Pons (tissue), 1 donor: ENCODE results near the gene NIBAN1.

Source experiments
- DNase-seq: peaks from one replicate; pipeline ENCODE4 v3.0.0-alpha.2; 2016; ENCODE audit warnings: low spot score

The NIBAN1 gene

DNA sequence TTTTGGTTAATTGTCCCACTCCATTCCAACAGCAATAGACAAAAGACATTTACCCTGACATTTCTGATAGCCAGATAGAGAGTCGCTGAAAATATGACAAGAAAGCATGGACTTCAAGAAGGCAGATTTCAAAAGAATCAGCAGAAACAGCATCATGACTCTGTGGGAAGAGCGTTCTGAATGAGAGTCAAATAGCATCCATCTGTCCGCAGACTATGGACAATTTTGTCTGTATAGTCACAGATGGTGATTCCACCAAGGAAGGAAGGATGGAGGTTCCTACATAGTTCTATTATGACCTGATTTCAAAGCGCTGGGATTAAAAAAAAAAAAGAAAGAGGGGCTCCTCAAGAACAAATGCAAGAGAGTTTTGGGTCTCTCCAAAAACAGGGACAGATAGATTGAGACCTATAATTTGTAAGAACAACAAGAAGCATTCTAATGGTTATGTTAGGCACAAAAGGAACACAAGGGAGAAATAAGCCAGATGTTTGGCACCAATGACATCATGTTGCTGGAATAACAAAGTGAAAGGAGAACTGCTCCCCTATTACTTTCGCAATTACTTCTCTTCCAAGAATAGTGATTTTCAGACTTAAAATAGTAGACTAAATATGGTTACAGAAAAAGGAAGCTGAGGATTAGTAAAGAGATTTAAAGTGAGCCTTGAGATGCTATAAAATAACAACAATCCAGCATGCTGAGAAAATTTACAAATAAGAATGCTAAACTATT, 28.5 kb downstream of the NIBAN1 start:
- DNase-seq: peak; percentile 70

DNA sequence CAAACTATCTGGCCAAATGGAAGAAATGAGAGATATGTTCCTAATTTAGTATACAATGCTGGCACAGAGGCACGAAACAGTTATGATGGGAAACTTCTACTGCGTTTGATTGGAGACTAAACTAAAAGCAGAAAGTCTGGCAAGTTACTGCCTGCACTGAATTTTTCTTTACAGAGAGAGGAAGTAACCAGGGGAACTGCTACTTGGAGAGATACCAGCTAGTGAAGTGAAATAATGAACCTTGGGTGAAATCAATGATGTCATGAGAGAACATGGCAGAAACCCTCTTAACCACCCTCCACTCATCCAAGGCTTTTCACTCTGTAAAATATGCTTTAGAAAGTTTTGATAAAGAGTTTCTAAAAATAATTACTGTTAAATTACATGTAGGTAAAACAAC, 29.3 kb downstream of the NIBAN1 start:
- peak; percentile 74 for DNase-seq

DNA sequence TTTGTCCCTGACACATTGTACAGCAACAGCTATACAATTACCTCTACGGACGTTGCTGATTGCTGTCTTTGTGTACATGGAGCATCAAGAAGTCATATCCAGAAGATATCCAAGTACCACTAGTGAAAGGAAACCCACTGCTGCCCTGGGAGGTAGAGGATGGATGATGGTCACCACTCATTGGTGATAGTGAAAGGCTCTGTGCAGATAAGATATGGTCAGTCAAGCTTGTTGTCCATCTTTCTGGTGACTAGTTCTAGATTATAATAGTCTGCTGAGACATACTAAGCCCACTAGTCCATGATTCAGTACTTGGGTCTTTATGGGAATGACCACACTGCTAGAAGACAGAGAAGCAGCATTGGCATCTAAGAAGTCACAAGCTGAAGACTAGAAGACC, 30.3 kb downstream of the NIBAN1 start:
- no peak for DNase-seq

DNA sequence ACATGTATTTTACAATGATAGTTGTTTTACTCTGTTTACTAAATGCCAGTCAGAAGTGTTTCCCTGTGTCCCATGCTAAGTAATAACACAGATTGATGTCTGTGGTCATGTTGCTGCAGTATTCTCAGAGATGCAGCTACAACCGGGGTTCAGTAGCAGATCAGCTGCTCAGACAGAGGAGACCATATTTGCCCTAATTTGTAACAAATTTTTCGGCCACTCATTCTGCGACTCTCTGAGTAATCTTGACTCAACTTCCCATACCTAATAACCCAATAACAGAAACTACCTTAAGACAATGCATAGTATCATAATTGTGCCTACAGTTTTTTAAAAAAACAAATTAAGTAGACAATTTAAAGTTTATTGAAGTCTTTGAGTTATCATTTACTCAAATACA, 32.6 kb downstream of the NIBAN1 start:
- DNase-seq: no peak

DNA sequence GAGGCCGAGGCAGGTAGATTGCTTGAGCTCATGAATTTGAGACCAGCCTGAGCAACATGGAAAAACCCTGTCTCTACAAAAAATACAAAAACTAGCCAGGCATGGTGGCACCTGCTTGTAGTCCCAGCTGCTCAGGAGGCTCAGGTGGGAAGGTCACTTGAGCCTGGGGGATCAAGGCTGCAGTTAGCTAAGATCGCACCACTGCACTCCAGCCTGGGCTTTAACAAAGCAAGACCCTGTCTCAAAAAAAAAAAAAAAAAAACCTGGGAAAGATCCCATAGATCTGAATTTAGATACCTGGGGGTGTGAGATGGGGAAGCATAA, 32.9 kb downstream of the NIBAN1 start:
- no peak for DNase-seq

DNA sequence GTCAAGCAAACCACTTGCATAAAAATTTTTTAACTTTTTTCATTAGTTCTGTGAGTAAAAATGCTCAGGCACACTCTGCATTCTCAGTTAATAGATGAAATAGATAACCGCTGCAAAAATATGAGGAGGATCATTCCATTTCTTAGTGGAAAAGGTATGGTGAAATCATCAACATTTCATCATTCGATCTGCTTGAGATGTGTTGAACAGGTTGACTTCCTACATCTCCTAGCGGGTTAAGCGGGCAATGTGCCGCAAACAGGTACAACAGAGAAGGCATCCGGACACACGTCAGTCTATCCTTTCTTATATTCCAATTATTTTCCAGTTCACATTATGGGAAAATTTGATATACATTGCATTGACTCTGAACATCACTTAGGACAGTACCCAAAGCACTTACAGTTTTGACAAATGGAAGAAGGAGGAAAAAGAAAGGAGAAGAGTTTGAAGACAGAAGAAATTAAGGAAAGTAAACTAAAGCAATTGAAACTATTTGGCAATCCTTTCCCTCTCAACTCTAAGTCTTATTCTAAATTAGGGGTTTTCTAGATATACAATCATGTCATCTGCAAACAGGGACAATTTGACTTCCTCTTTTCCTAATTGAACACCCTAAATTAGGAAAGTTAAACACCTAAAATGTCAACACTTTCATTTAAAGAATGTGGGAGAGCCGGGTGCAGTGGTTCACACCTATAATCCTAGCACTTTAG, 33.5 kb downstream of the NIBAN1 start:
- no peak for DNase-seq

DNA sequence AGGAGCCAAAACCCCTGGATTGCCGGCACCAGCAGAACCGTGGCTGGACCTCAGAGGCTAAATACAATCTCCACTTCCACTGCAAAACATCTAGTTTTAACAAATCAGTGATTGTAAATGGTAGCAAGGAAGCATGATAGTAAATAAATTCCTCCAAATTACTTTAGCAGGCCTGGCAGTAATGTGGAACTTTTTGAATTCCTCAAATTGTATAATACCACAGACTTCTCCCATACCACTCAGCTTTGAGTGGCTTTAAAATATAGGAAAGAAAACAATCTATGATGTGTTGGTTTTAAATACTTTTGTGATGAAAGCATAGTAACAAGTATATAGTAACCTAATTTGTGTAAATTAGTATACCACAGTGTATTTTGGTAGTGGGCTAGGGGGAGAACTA, 34.1 kb downstream of the NIBAN1 start:
- DNase-seq: no peak

DNA sequence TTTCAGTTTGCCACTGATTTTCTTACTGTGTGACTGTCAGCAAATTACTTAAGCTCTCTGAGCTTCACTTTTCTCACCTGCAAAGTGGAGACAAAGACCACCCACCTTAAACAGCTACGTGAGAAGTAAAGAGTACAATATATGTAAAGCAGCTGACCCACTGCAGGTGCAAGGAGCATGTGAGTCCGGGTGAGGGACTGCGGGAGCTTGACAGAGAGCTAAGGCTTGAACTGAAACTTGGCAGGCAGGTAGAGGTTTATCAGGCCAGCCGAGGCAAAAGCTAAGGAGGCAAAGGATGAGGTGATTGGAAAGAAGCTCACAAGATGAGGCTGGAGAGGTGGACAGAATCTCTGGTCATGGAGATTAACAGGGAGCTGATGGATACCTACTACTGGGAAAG, 36.6 kb downstream of the NIBAN1 start:
- DNase-seq: no peak

DNA sequence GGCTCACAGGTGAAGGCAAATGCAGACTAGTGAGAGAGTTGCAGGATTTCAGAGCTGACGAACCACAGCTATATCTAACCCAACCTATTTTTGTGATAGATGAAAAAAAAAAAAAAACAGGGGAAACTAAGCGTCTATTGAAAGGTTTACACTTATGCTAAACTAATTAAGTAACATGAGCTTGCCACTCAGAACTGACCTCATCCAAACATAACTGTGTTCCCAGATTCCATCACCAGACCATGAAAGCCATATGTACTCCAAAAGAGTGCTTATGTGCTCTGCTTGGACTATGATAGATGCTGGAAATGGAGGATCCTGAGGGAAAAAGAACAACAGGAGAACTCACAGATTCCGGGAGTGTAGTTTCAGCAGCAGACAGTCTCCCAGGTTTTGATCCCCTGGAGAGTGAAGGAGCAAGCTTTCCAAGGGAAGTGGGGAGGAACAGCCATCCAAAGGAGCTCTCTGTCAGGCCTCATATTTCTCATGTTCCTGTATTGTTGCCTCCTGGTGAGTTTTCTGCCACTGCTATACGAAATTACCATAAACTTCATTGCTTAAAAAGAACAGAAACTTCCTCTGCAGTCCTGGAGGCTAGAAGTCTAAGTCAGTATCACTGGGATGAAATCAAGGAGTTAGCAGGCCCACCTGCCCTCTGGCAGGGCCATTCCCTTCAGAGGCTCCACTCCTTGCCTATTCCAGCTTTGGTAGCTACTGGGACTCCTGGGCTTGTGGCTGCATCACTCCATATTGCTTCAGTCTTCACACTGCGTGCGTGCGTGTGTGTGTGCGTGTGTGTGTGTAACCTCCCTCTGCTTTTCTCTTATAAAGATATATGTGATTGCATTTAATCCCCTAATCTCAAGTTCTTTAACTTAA, 38.1 kb downstream of the NIBAN1 start:
- no peak for DNase-seq

DNA sequence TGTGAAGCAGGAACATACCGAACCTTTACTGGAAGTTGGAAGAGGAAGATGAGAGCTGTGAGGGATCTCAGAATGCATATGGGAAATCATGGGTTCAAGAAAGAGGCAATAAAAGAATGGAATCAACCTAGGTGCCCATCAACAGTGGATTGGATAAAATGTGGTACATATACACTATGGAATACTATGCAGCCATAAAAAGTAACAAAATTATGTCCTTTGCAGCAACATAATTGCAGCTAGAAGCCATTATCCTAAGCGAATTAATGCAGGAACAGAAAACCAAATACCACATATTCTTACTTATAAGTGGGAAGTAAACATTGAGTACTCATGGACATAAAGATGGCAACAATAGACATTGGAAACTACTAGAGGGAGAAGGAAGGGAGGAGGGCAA, 40.4 kb downstream of the NIBAN1 start:
- DNase-seq: no peak

DNA sequence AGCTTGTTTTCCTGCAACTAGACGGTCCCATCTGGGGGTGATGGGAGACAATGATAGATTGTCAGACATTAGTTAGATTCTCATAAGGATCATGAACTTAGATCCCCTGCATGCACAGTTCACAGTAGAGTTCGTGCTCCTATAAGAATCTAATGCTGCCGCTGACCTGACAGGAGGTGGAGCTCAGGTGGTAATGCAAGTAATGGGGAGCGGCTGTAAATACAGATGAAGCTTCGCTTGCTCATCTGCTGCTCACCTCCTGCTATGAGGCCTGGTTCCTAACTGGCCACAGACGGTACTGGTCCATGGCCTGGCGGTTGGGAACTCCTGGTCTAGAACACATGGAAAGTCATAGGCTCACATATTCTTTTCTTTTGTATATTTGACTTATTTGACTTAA, 42.0 kb downstream of the NIBAN1 start:
- no peak for DNase-seq

DNA sequence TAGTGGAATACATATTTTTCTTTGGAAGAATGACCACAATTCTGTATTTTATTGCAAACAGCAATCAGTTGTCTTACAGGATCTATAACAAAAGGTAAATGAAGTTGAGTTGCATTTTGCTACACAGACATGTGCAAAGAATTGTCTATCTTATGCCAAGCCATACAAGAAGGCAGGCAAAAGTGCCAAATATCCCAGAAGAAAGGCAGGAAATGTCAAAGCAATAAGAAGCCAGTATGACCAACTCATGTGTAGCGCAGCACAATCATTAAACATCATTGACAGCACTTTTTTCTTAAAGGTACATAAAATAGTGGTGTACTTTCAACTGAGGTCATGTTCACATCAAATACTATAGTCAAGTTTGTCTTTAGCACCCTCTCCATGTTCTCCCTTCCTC, 42.7 kb downstream of the NIBAN1 start:
- DNase-seq: no peak

DNA sequence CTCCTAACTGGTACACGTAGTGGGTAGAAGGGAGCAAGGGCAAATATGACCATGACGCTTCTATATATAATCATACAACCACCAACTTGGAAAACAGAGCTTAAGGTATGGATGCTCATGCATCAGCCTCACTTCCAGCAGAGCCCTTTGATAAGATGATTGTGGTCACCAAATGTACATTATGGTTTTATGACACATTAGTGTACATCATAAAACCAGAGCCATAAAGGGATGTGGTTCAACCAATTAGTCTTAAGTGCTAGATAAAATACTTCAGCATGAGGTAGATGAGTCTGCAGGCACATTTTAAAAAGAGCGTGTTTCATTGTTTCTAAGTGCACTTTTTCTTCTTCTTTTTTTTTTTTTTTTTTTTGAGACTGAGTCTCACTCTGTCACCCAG, 43.7 kb downstream of the NIBAN1 start:
- DNase-seq: no peak

DNA sequence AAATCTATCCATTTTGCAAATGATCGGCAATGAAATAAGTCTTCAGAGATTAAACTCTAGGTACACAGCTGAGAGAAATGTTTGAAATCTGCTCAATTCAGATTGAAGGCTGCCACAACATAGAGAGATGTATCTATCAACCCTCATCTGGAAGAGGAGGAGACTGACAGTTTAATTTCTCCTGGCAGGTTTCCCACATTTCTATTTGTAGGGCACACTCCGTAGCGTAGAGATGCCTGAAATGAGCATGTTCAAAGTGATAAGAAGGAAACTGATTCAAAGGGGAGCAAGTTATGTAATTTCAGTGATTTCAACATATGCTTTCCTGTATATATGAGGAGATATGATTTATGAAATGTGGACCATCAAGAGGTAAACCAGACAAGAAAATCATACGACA, 44.1 kb downstream of the NIBAN1 start:
- DNase-seq: no peak

DNA sequence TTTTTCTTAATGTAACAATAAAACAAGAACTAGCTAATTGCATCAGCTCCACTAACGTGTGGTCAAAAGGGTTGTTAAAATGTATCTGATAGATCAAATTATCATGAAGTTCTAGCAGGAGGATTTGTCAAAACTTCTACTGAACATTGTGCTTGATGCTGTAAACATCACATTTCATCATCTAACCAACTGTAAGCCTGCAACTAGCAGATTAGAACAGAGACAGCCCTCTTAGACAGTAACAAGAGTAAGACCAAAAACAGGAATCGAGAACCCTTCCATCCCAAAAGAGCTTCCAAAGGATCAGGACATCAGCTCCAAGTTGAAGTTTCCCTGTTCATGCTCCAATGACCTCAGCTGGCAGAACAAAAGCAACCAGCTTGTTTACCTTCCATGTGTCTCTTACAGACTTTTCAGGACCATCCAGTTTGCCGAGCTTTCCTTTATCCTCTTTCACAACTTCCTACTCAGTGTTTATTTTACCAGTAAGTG, 44.6 kb downstream of the NIBAN1 start:
- no peak for DNase-seq

DNA sequence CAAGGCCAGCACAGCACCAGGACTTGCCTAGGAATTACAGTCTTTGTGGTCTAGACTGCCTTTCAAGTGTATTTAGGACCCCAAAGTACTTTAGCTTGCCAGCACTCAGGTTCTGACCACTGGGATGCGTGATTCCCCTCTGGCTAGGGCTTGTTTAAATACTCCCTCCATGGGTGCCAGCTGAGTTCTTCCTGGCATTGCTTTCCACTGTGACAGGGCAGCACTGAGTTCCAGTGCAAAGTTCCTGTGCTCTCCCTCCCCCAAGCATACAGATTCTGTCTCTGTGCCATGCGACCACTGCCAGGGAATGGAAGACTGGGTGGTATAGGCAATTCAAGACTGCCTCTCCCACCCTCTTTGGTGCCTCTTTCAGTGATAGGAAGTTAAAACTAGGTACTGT, 45.9 kb downstream of the NIBAN1 start:
- no peak for DNase-seq
